ENCODE data around the gene S100A2.

The S100A2 gene

DNA sequence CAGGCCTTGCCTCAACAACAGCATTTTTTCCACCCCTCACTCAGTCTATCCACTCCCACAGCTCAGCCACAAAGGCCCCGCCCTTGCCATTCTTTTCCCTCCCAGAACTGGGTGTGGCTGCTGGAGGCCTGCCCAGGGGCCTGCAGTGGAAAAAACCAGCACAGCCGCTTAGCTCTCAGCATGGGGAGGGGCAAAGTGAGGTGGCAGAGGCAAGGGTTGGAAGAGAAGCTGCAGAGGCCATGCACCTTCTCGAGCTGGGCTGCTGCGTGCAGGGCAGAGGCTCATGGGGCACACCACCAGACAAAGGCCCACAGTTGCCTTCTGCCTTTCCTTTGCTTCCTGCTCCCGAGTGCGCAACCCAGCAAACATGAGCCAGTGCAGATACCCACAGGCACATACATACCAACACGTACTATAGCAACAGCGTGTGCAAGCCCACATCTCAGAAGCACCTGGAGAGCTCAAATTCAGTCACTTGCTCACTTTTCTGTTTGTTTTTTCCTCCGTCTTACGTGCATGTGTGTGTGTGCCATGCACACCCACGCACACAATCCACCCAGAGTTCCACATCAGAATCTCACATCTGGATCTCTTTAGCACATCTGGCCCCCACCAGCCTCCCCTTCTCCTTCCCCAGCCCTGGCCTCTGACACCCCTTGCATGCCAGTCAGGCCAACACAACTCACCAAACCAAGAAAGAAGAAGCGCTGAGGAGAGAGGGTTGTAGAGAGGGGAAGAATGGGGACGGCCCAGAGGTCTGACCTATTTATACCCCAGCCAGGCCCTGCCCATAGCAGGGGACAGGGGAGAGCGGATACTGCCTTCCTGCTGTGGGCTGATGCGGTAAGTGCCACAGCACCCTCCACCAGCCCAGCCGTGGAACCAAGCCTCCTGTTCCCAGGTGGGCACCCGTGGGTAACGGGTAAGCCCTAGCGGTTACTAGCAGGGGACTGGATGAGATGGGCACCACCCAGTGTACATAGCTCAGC, 20.3 kb downstream of the S100A2 start, which contains the start of gene S100A4:
TSS of gene S100A4 (minus strand) at position 740 of the 989 bp plus-strand sequence. CDS start 1,012 bp downstream, outside the sequence.
- DNase-seq (ENCODE audit: low read depth): peak; percentile 81

- DNase-seq (ENCODE audit: low read depth): no peak
Observed at GRCh38 chr1:153544453-153545066, 21.1 kb downstream of the S100A2 start.

DNA sequence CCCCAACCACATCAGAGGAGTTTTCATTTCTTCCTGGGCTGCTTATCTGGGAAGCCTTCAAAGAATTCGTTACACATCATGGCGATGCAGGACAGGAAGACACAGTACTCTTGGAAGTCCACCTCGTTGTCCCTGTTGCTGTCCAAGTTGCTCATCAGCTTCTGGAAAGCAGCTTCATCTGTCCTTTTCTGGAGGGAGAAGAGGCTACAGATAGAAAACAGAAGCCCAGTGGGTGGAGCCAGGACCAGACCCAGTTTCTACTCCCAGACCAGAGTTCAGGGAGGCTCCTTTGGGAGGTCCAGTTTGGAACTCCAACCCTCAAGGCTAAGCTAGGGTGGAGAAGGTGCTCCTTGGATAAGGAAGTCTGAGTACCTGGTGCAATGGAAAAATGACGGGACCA, 21.9 kb downstream of the S100A2 start:
- no peak for DNase-seq (ENCODE audit: low read depth)

DNA sequence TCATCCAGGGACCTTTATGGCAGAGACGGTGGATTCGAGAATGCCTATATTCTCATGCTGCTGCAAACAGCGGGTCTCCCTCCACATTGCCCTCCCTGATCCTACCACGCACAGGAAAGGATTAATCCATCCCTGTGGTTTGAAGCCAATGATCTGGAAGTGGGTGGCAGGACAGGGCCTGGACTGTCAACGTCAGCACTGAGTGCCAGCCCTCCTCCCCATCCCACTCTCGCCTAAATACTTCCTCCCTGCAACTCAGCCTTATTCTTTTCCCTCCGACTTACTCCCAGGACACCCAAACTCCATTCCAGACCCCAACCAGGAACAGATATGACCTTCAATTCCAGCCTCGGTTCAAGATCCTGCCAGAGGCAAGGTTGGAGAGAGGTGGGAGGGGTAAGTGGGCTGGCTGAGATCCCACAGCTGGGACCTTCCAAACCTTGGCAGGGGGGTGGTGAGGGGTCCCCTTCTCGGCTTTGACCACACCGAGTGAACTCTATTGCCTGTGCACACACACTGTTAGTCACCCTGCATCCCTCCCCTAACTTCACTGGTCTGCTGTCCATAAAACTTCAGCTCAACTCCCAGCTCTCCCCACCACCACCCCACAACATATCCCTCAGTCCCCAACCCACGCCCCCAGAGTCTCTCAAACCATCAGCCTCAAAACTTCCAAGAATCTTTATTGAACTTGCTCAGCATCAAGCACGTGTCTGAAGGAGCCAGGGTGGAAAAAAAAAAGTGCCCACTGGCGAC, 22.5 kb downstream of the S100A2 start:
- DNase-seq (ENCODE audit: low read depth): no peak

DNA sequence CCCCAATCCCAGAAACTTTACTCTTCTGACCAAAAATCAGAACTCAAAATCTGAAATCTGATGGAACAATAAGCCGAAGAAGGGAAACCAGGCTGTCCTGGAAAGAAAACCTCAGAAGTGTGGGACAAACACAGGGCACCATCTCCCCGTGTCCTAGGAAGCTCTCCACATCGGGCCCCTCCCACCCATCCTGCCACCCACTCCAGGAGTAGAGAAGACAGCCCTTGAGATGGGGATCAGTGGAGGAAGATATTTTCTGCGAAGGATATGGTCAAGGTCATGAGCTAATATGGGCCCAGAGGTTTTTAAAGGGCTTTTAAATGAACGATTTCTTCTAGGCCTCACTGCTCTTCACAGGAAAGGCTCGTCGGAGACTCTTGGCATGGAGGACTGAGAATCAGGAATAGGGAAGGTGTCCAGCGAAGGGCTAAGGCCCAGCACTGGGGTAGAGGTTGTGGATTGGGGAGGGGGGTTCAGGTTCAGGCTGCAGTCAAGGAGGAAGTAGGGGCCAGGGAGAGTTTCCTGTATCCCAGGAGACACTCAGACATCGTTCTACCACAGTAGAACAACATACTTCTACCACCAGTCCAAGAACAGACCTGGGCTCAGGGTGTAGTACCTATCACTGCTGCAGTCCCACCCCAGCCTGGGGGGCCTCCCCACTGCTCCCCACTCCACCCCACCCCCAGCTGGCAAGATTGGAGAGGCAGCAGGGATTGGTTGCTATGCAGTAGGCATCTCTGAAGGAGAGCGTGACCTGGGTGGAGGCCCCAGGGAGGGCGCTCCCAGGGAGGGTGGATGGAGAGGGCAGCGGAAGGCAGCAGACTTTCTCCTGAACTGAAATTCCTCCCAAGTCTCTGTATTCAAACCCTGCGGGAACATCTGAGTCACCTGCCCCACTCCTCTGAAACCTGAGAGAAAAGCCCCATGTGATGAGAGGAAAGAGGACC, 23.7 kb downstream of the S100A2 start:
- DNase-seq (ENCODE audit: low read depth): no peak

- no peak for DNase-seq (ENCODE audit: low read depth)
Observed at GRCh38 chr1:153540394-153541361, 25.0 kb downstream of the S100A2 start, which contains the start of gene S100A5. Gene S100A5 (minus strand): TSS chr1:153540934. CDS start chr1:153540191, 743 bp downstream.

DNA sequence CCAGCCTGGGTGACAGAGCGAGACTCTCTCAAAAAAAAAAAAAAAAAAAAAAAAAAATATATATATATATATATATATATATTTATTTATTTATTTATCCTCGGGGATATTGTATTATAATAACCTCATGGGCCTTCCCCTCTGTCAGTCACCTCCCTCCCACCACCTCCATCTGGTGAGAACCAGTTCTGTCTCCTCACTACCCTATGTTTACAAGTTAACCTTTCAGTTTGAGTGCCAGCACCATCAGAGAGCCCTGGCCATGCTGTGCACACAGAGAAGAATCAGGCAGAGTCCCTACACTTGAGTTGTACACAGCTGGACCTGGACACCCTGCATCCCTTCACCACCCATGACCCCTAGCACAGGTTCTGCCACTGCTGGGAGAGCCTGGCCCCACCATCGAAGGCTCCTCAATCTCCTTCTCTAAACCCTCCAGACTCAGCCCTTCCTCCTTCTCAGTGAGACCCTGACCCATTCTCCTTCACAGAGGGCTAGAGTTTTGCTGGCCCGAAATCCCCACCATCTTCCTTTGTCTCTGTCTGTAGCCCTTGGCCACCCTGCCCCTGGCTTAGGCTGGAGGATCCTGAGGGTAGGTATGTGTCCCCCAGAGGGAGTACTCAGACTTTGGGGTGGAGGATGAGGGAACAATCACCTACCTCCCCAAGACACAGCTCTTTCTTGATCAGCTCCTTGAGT, 26.1 kb downstream of the S100A2 start:
- no peak for DNase-seq (ENCODE audit: low read depth)

GRCh38 chr1:153538315-153538821, 27.3 kb downstream of the S100A2 start:
- DNase-seq (ENCODE audit: low read depth): no peak

GRCh38 chr1:153537376-153537730, 28.3 kb downstream of the S100A2 start:
- no peak for DNase-seq (ENCODE audit: low read depth)

DNA sequence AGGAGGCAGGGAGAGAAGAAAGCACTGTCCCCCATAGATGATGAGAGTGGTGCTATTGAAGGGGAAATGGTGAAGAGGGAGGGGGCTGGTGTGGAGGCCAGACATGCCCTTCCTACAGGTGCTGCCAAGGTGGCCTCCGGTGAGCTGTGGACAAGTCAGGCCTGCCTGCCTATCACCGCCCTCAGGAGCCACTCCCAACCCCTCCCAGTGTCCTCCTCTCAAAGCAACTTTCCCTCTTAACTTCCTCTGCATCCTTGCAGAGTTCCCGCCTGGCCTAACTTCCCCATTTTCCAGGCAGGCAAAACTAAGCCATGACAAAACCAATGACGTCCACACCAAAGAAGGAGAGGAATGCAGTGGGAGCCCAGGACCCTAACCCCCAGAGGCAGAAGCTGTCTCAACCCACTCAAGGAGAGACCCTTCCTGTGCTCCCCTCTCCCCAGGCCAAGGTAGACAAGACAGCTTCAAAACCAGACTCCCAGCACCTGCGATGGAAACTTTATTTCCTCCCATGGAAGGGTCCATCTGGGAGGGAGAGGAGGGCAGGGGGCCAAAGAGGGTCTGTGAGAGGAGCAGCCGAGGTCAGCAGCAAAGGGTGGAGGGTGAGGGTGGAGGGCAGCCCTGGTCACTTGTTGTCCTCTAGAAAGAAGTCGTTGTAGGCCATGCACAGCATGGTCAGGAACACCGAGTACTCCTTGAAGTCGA, 28.8 kb downstream of the S100A2 start:
- no peak for DNase-seq (ENCODE audit: low read depth)

DNA sequence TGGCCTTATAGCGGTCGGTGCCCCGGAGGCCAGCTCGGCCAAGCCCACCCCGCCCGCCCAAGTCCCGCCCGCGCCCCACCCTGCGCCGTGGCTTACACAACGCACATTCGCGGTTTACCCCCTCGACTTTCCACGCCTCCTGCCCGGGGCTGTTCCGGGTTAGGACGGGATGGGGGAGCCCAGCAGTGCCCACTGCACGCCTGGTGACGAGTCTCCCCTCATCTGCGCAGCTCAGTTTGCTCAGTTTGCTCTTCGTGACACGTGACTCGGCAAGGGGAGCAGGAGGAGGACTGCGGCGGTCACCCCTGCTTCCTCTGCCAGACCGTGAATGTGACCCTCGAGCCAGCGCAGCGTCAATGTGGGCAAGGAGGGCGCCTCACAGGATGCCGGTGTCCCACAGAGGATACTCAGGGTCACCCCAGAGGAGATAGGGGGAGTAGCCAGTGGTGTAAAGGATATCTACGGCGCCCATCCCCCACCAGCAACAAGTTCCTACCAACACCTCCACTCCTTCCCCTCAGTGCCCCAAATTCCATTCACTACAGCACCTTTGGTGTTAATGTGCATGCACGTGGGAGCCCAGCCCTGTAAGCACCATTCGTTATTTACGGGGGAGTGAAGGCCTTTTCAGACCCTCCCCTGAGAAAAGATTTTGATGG, 29.5 kb downstream of the S100A2 start:
- peak; percentile 75 for DNase-seq (ENCODE audit: low read depth)

DNA sequence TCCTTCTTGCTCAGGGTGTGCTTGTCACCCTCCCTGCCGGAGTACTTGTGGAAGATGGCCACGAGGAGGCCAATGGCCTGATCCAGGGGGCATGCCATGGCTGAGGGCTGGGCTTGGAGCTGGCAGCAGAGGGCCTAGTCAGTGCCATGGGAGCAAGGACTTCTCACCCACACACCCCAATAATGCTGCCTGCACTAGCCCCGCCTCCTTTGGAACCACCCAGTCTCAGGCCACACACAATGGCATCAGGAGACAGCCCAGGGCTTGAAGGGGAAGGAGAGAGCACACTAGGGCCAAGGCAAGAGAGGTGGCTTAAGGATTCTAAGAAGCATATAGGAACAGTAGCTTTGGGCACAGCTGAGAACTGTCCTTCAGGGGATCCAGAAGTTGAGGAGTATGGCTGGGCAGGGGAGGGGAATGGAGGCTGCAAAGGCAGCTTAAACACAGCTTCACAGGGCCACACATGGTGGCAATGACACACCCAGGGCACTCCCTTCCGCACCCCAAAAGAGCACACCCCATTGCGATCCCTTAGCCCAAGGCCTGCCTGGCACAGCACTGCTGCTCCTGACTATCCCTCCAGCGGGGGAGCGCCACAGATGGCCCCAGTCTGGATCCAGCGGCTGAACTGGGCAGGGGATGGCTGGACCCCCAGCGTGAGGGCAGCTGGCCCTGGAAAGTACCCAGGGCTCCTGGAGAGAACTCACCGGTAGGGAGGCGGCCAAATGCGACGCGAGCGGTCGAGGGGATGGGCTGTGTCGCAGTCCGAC, 30.2 kb downstream of the S100A2 start, which contains the start of gene S100A6:
TSS of gene S100A6 (minus strand) at position 750 of the 770 bp plus-strand sequence. CDS start at position 98, 652 bp downstream.
- no peak for DNase-seq (ENCODE audit: low read depth)

DNA sequence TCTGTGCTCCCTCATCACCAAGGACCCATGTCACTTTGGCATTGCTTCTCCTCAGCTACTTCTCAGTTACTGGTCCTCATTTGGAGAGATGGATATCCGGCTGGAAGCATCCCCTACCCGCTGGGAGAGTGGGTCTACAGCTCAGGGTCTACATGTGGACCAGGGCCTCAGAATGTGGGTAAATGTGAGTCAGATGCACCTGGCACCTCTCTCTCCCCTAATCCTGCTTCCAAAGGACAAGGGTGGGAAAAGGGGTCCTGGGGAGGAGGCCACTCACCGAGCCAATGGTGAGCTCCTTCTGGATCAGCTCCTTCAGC, 30.8 kb downstream of the S100A2 start:
- DNase-seq (ENCODE audit: low read depth): no peak

DNA sequence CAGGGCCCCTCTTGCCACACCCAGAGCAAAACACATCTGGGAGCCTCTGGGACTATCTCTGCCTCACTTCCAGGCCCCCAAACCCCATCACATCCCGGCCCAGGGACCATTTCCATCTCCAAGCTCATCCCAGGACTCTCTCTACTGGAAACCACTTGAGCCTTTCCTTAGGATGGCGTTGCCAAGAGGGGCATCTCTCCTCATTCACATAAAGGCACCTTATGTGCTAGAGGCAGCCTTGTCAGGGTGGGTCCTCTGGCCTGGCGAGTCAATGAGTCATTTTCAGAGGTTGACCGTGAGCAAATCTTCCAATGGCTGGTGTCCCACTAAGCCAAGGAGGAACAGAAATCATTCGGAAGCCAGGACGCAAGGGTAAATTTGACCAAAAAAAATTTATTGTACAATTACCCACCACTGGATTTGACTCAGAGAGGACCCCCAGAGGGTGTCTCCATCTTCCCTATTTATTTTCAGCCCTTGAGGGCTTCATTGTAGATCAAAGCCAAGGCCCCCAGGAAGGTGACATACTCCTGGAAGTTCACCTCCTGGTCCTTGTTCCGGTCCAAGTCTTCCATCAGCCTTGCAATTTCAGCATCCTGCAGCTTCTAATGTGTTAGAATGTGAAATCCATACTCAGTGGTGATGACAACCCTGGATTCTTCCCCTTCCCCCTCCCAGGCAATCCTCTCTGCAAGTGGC, 31.3 kb downstream of the S100A2 start:
- no peak for DNase-seq (ENCODE audit: low read depth)

DNA sequence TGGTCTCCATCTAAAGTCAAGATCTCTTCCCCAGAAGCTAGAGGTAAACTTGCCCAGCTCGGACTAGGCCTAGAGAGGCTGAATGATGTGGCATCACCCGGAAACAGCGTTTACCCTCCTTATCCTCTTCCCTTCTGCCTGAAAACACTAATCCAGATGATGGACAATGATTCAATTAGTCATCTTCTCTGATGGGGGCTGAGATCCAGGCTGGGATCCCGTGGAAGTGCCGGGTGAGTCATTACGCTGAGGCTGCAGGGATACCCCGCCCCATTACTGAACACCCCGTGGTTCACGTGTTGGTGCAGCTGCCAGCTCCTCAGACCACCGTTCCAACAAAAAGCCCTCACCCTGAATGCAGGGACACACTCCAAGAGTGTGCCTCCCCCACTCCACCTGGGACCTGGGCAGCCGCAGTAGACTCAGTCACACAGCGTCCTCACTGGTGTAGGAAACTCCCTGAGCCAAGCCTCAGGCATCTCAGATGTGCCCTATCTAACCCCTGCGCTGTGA, 31.9 kb downstream of the S100A2 start:
- peak; percentile 76 for DNase-seq (ENCODE audit: low read depth)

Data from GM04503 (cell line).